Measurements from ENCODE around the gene ABCE1. TPM values are rescaled to one million over a fixed set of nuclear protein-coding genes. Genes with fewer than 3 reads are reported as not detected.
"Not testable (repeated sequence)": the region's sequence is repeated elsewhere in the genome, so short reads cannot be mapped to it uniquely, and the experiment has no call there.

Gene ABCE1
- total RNA-seq, 2 donors from 2014 or later, result 39.6 to 43.4 TPM

DNA sequence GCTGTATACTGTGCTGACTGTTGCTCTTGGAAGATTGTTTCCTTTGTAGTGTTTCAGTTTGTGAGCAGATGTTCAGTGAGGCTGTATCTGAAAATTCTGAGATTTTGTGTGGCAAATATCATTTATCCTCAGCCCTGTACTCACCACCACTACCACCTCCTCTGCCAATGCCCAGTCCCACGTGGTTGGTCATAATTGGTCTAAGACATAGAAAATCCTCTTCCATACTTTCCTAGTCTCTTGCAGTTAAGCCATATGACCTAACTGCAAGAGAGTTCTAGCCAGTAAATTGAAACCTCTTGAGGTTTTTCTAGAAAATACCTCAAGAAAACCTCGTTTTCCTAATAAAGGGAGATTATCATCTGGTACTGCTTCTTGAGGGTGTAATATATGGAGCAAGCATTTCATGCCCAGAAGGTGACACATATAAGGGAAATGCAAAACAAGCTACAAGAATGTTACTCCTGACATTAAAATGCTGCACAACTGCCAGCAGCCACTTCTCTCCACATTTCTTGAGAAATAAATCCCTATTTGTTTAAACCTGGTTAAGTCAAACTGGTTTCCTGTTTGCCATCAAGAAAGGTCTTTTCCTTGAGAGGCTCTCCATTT is 32.8 kb downstream of the ABCE1 start:
- peak overlapping the region; percentile 88 for H3K27ac Mint-ChIP-seq
- peaks cover 33% of the 10 kb centered on the region for H3K4me1 Mint-ChIP-seq
- peak overlapping the region; percentile 21 for H3K4me3 Mint-ChIP-seq

DNA sequence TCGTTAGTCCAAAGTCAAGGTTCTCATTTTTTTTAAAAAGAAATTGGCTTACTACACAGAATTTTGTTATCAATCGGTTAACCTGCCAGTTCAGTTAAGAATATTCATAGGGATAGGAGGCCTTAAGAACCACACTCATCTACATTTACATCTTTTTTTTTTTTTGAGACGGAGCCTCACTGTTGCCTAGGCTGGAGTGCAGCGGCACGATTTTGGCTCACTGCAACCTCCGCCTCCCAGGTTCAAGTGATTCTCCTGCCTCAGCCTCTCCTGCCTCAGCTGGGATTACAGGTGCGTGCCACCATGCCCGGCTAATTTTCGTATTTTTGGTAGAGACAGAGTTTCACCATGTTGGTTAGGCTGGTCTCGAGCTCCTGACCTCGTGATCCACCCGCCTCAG is 33.7 kb downstream of the ABCE1 start:
- Mint-ChIP-seq H3K4me3 (no peak overlapping the region), H3K4me1 (peaks cover 30% of the 10 kb centered on the region), H3K27me3 (no peaks in the 10 kb centered on the region), H3K36me3 (ENCODE audit: low read depth) (peaks cover 10% of the 10 kb centered on the region), H3K27ac (peak overlapping the region; percentile 88)
- ATAC-seq (no peak), DNase-seq (no peak)
- no peaks in the 10 kb centered on the region for H3K9me3 ChIP-seq (ENCODE audit: control insufficient read depth, low read length, poor library complexity, severe bottlenecking)

More for the DNA sequence above, 32.8 kb downstream of the ABCE1 start:
- ATAC-seq (no peak), DNase-seq (no peak)
- no peaks in the 10 kb centered on the region for H3K9me3 ChIP-seq (ENCODE audit: control insufficient read depth, low read length, poor library complexity, severe bottlenecking)
- peaks cover 14% of the 10 kb centered on the region for H3K36me3 Mint-ChIP-seq (ENCODE audit: low read depth)
- no peaks in the 10 kb centered on the region for H3K27me3 Mint-ChIP-seq

DNA sequence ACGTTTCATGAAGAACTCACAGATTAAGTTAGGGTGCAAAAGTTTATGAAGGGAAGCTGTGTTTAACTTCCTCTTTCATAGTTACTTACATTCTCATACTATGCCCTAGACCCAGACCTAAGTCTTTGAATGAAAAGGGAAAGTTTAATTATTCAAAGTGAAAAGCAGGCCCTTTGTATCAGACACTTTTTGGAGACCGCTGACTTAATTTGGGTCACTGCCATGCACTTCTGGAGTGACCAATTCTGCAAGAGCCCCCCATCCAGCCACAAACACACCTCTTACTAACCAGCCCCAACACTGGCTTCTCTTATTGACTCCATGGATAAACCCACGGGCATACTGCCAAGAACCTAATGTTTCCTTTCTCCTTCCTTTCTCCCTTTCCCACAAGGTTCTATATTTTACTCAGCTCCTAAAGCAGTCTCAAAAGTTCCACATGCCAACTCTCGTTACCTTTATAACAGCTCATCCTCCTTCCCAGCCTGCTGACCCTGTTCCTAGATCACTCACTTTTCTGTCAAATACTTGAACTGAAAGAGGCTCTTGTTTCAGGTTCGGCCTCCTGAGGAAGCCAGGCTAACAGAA is 34.5 kb downstream of the ABCE1 start:
- H3K9me3 ChIP-seq (ENCODE audit: control insufficient read depth, low read length, poor library complexity, severe bottlenecking), result no peaks in the 10 kb centered on the region
- H3K27ac Mint-ChIP-seq, result peak overlapping the region; percentile 88
- no peak overlapping the region for H3K4me3 Mint-ChIP-seq
- peaks cover 13% of the 10 kb centered on the region for H3K36me3 Mint-ChIP-seq (ENCODE audit: low read depth)
- ATAC-seq, result peak; percentile 24
- DNase-seq, result no peak
- no peaks in the 10 kb centered on the region for H3K27me3 Mint-ChIP-seq
- H3K4me1 Mint-ChIP-seq, result peaks cover 33% of the 10 kb centered on the region

DNA sequence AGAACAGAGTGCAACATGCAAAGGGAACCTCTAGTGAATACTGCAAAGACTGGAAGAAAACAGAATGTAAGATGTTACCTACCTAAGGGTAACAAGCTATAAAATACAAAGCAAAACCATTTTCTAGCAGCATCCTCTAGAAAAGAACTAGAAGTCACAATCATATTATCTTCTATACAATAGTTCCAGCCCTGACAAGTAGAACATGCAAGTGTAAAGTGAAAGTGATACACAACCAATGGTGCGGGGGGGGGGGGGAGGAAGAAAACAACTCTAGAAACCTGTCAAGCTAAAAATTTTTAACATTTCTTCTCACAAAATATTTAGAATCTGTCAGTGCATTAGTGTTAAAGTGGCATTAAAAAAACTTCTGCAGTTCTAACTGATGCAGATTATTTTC is 38.1 kb downstream of the ABCE1 start:
- H3K27ac Mint-ChIP-seq, result peak overlapping the region; percentile 71
- H3K4me1 Mint-ChIP-seq, result peaks cover 26% of the 10 kb centered on the region
- peaks cover 18% of the 10 kb centered on the region for H3K36me3 Mint-ChIP-seq (ENCODE audit: low read depth)
- H3K4me3 Mint-ChIP-seq; H3K9me3 ChIP-seq (ENCODE audit: control insufficient read depth, low read length, poor library complexity, severe bottlenecking); H3K27me3 Mint-ChIP-seq; DNase-seq: not testable (repeated sequence)
- ATAC-seq, result peak; percentile 45

DNA sequence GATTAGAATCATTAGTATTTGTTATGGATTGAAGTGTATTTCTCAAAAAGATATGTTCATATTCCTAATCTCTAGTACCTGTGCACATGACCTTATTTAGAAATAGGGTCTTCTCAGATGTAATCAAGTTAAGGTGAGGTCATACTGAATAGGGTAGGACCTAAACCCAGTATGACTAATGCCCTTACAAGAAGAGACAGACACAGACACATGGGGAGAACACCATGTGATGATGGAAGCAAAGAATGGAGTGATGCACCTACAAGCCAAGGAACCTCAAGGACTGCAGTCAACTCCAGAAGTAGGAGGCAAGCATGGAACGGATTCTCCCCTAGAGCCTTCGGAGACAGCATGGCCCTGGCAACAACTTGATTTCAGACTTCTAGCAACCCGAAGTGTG is 50.9 kb downstream of the ABCE1 start:
- H3K36me3 Mint-ChIP-seq (ENCODE audit: low read depth), result peaks cover 10% of the 10 kb centered on the region
- H3K27me3 Mint-ChIP-seq, result no peaks in the 10 kb centered on the region
- no peak overlapping the region for H3K27ac Mint-ChIP-seq

DNA sequence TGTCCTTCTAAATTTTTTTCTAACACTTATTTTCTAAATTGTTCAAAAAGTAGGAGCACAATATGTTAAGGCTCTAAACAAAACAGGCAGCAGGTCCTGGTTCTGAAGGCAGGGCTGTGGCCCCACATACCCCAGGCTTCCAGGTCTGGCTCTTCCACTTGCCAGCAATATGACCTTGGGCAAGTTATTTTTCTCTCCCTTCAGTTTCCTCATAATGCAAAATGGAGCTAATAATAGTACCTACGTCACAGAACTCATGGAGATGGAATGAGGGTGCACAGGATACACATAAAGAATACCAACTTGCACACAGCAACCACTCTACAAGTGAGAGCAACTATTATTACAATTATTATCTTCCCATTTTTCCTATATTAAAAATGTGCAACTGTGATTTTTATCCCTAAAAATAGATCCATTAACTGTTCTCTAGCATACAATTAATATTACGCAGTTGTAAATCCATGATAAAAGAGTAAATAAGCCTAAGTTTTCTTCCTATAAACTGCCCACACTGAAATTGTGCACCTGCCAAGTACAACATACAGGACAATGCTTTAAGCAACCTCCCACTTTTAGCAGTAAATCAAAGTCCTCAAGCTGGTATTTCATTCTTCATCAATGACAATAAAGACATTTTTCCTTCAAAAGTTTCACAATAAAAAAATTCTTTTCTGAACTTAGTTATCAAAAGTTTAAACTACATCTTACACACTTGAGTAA is 55.2 kb downstream of the ABCE1 start:
- Mint-ChIP-seq H3K4me3 (no peak overlapping the region), H3K27ac (peak overlapping the region; percentile 37), H3K4me1 (peaks cover 8% of the 10 kb centered on the region), H3K36me3 (ENCODE audit: low read depth) (peaks cover 7% of the 10 kb centered on the region), H3K27me3 (no peaks in the 10 kb centered on the region)
- no peak for DNase-seq
- no peak for ATAC-seq
- H3K9me3 ChIP-seq (ENCODE audit: control insufficient read depth, low read length, poor library complexity, severe bottlenecking), result no peaks in the 10 kb centered on the region

More for the DNA sequence above, 50.9 kb downstream of the ABCE1 start:
- DNase-seq (no peak), ATAC-seq (no peak)
- H3K9me3 ChIP-seq (ENCODE audit: control insufficient read depth, low read length, poor library complexity, severe bottlenecking), result no peaks in the 10 kb centered on the region
- Mint-ChIP-seq H3K4me3 (no peak overlapping the region), H3K4me1 (peaks cover 6% of the 10 kb centered on the region)

DNA sequence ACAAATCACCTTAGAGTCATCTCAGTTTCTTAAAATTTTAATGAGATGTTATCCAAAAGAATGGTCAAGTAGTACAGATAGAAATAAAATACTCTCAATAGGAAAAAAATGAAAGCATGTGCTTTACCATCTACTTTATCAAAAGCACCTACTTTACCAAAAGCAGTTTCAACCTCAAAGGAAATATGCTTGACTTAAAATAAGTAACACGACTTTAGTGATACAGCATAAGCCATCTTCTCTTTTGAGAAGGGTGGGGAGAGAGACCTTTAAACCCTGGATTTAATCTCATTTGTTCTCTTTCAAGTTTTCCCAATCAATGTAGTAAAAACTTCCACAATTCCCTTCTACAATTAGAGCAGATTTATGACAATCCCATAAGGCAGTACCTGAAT is 55.8 kb downstream of the ABCE1 start:
- H3K27ac Mint-ChIP-seq, result peak overlapping the region; percentile 37

DNA sequence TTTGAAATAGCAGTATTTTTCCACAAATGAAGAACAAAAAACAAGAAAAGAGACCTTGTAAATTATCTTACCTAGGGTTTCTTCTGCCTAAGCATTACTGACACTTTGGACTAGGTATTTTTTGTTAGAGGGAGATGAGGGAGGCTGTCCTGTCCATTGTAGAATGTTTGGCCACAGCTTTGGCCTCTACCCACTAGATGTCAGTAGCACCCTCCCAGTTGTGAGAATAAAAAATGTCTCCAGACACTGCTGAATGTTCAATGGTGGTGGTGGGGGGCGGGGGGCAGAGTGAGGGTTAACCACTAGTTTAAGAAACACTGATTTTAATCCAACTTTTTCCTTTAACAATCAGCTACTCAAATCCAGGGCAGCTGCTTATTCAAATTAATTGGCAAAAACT is 56.5 kb downstream of the ABCE1 start:
- H3K4me1 Mint-ChIP-seq, result peaks cover 7% of the 10 kb centered on the region
- ATAC-seq (peak; percentile 56), DNase-seq (no peak)
- no peaks in the 10 kb centered on the region for H3K9me3 ChIP-seq (ENCODE audit: control insufficient read depth, low read length, poor library complexity, severe bottlenecking)
- no peaks in the 10 kb centered on the region for H3K27me3 Mint-ChIP-seq
- H3K36me3 Mint-ChIP-seq (ENCODE audit: low read depth), result peaks cover 4% of the 10 kb centered on the region
- peak overlapping the region; percentile 37 for H3K27ac Mint-ChIP-seq
- no peak overlapping the region for H3K4me3 Mint-ChIP-seq

More for the DNA sequence above, 55.8 kb downstream of the ABCE1 start:
- no peak for ATAC-seq
- peaks cover 8% of the 10 kb centered on the region for H3K4me1 Mint-ChIP-seq
- H3K4me3 Mint-ChIP-seq, result no peak overlapping the region
- H3K9me3 ChIP-seq (ENCODE audit: control insufficient read depth, low read length, poor library complexity, severe bottlenecking), result no peaks in the 10 kb centered on the region
- no peaks in the 10 kb centered on the region for H3K27me3 Mint-ChIP-seq
- no peak for DNase-seq
- peaks cover 7% of the 10 kb centered on the region for H3K36me3 Mint-ChIP-seq (ENCODE audit: low read depth)

DNA sequence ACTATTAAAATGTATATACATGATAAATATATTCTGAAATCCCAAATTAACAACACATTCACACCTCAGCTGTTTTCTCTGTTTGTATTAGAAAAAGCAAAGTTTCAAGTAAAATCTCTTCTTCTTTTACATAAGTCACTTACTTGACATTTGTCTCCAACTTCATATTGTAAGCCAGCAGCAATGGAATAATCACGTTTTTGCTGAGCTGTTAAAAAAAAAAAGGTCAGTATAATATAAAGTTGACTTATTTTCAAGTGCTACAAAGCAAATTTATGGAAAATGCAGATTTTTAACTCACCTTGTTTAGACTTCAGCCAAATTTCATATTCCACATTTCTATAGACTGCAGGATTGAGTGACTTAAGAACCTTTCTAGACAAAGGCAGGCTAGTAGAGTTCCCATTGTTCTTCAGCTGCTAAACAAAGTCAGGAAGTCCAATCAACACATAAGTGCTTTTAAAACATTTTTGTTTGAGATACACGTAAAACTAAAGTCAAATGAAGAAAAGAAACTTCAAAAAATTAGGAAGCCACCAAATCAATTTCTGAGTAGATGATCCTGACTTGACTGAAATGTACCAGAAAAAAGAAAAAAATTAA is 57.3 kb downstream of the ABCE1 start:
- DNase-seq, result no peak
- Mint-ChIP-seq H3K4me3 (no peak overlapping the region), H3K36me3 (ENCODE audit: low read depth) (peaks cover 4% of the 10 kb centered on the region), H3K4me1 (peaks cover 5% of the 10 kb centered on the region), H3K27ac (peak overlapping the region; percentile 49), H3K27me3 (no peaks in the 10 kb centered on the region)
- ATAC-seq, result no peak
- no peaks in the 10 kb centered on the region for H3K9me3 ChIP-seq (ENCODE audit: control insufficient read depth, low read length, poor library complexity, severe bottlenecking)

DNA sequence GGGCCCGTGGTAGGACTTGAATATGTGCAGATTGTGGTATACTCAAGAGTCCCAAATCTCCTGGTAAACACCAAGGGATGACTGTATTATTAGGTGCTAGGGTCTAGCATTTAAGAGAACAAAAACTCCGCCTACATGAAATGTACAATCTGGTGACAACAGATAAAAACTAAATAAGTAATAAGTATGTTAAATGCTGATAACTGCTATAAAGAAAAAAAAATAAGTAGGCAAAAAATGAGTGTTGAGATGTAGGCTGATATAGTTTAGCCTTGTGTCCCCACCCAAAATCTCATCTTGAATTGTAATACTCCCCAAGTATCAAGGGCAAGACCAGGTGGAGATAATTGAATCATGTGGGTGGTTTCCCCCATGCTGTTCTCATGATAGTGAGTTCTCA is 58.9 kb downstream of the ABCE1 start:
- peaks cover 7% of the 10 kb centered on the region for H3K36me3 Mint-ChIP-seq (ENCODE audit: low read depth)
- H3K9me3 ChIP-seq (ENCODE audit: control insufficient read depth, low read length, poor library complexity, severe bottlenecking), result no peaks in the 10 kb centered on the region
- no peak for DNase-seq
- H3K4me1 Mint-ChIP-seq, result peaks cover 5% of the 10 kb centered on the region
- ATAC-seq, result no peak
- no peaks in the 10 kb centered on the region for H3K27me3 Mint-ChIP-seq
- no peak overlapping the region for H3K27ac Mint-ChIP-seq
- H3K4me3 Mint-ChIP-seq, result no peak overlapping the region

DNA sequence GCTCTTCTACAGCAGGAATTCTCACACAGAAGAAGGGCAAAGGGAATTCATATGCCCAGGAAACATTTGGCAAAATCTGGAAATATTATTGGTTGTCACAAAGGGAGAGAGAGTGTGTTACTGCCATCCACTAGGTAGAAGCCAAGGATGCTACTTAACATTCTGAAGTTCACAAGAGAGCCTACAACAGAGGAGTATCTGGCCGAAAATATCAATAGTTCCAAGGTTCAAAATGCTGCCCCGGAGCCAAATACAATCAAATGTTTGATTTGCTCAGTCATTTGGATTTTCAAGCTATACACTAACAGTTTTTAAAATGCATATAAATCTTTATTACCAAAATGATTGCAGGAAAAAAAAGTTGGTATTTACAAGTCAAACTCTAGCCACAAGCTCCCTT is 63.4 kb downstream of the ABCE1 start:
- Mint-ChIP-seq H3K27ac (no peak overlapping the region), H3K4me1 (no peaks in the 10 kb centered on the region), H3K4me3 (no peak overlapping the region), H3K36me3 (ENCODE audit: low read depth) (peaks cover 5% of the 10 kb centered on the region), H3K27me3 (no peaks in the 10 kb centered on the region)
- H3K9me3 ChIP-seq (ENCODE audit: control insufficient read depth, low read length, poor library complexity, severe bottlenecking), result no peaks in the 10 kb centered on the region
- no peak for DNase-seq
- no peak for ATAC-seq

DNA sequence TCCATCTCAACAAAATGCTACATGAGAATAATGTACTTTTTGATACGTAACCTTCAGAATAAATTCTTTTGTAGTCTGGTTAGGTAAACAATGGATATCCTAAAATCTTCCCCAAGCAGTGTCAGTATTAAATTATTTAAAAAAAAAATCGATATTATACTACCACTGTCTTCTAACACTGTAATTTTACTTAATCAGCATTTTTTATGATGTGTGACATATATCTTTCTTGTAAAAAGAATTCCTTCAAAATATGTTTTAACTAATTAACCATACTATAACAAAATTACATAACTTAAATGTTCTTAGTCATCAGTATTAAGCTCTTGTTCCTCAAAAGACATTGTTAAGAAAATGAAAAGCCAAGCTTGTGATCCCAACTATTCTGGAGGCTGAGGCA is 69.8 kb downstream of the ABCE1 start:
- H3K27ac Mint-ChIP-seq, result peak overlapping the region; percentile 45
- ATAC-seq, result no peak
- H3K4me1 Mint-ChIP-seq, result peaks cover 10% of the 10 kb centered on the region
- DNase-seq, result no peak
- H3K36me3 Mint-ChIP-seq (ENCODE audit: low read depth), result peaks cover 3% of the 10 kb centered on the region
- H3K4me3 Mint-ChIP-seq, result no peak overlapping the region
- H3K27me3 Mint-ChIP-seq, result no peaks in the 10 kb centered on the region
- no peaks in the 10 kb centered on the region for H3K9me3 ChIP-seq (ENCODE audit: control insufficient read depth, low read length, poor library complexity, severe bottlenecking)

DNA sequence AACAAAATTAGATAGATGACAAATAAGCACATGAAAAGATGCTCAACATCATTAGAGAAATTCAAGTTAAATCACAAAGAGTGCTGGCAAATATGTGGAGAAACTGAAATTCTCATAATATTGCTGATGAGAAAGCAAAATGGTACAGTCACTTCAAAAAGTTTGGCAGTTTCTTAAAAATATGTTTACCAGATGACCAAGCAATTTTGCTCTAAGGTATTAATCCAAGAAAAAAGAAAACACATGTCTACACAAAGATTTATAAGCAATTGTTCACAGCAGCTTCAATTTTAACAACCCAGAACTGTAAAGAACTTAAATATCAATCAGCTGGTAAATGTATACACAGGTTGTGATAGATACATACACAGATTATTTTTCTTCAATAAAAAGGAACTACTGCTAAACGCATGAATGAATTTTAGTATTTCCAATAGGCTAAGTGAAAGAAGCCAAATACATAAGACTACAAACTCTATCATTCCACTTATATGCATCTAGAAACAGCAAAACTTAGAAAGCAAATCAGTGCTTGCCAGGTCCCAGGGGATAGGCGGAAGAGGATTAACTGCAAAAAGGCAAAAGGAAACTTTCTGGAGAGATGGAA is 70.6 kb downstream of the ABCE1 start:
- peaks cover 3% of the 10 kb centered on the region for H3K36me3 Mint-ChIP-seq (ENCODE audit: low read depth)
- no peaks in the 10 kb centered on the region for H3K9me3 ChIP-seq (ENCODE audit: control insufficient read depth, low read length, poor library complexity, severe bottlenecking)
- ATAC-seq (no peak), DNase-seq (no peak)
- H3K27me3 Mint-ChIP-seq, result no peaks in the 10 kb centered on the region
- H3K4me1 Mint-ChIP-seq, result peaks cover 12% of the 10 kb centered on the region
- H3K4me3 Mint-ChIP-seq, result no peak overlapping the region
- H3K27ac Mint-ChIP-seq, result no peak overlapping the region

Measured in T-helper 17 cell (primary cell).